ENCODE results near the gene GNS.
"Not testable (repeated sequence)": the region's sequence is repeated elsewhere in the genome, so short reads cannot be mapped to it uniquely, and the experiment has no call there.

GNS gene

DNA sequence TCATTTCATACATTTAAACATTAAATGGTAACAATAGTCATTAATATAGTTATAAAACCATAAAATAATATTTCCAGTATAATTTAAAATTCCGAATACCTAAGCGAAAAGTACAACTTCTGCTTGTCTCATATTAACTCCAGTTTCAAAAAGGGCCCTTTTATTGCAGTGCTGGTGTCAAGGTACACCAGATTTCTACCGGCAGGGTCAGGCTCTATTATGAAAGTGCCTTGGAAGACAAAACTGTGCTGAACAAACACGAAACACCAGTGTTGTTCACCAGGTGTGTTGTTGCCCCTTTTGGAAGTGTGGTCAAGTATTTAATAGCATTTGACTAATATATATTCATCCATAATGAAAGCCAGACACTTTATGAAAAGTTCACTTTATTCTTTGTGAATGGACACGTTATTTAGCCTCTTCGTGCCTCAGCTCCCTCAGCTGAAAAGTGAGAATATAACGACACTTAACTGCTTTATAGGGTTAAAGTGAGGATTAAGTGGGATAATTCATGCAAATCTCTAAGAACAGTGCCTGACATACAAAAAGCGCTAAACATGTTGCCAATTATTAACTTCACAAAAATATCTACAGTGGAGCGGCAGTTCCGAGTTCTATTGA, 20.3 kb upstream of the GNS start:
- no peak for DNase-seq

DNA sequence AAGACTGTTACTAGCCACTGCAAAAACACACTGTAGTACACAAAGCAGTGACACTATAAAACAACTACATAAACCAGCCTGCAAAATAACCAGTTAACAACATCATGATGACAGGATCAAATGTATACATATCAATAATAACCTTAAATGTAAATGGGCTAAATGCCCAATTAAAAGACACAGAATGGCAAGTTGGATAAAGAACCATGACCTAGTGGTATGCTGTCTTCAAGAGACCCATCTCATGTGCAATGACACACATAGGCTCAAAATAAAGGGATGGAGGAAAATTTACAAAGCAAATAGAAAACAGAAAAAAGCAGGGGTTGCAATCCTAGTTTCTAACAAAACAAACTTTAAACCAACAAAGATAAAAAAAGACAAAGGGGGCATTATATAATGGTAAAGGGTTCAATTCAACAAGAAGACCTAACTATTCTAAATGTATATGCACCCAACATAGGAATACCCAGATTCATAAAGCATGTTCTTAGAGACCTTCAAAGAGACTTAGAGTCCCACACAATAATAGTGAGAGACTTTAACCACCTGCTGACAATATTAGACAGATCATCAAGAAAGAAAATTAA, 16.0 kb upstream of the GNS start:
- not testable (repeated sequence) for DNase-seq

DNA sequence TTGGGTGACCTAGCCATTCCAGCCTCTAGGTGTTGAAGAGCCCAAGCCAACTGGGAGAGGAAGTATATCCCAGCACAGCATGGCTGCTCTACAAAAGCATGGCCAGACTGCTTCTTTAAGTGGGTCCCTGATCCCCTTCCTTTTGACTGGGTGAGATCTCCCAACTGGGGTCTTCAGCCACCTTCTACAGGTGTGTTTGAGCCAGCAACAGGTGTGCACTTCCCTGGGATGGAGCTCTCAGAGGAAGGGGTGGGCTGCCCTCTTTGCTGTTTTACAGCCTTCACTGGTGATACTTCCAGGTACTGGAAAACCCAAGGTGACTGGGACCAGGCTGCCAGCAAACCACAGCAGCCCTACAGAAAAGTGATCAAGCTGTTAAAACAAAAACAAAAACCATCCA, 14.2 kb upstream of the GNS start:
- DNase-seq = no peak

DNA sequence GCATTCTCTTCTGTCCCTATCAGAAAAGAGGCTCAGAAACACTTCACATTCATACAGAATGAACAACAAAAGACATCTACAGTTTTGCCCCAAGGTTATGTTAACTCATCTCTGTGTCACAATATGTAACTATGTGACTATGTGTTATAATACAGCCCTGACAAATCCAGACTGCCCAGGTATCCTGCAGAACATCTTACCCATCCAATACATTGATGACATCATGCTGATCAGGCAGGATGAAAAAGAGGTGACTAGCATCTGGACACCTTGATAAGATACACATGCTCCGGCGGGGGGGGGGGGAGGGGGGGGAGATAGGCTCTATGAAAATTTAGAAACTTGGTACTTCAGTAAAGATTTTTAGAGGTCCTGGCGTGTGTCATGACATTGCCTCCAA, 8.3 kb upstream of the GNS start:
- no peak for DNase-seq

DNA sequence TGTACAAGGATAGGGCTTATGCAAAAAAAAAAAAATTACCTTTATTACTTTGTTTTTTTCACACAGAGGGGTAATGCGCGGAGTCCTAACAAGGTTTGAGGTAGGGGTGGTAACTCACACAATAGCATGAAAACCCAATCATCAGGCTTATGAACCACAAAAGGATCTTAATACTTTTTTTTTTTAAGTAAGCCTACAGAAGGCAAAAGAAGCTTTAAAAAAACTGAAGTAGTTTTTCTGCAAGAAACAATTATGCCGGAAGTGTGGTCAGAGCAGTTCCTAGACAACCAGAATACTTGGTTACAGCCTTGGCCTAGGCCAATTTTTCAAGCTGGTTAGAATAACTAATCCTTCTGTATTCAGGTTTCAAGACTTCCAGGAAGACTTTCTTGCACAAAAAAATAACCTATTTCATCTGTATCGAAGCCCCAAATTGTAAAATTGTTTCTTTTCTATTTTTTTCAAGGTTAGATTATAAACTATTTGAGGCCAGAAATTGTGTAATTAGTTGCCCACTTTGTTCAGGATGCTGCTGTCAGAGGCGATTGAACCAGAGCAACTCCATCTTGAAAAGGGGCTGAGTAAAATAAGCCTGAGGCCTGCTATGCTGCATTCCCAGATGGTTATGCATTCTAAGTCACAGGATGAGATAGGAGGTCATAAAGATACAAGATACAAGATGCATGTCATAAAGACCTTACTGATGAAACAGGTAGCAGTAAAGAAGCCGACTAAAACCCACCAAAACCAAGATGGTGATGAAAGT, 1.8 kb upstream of the GNS start:
- DNase-seq = no peak

DNA sequence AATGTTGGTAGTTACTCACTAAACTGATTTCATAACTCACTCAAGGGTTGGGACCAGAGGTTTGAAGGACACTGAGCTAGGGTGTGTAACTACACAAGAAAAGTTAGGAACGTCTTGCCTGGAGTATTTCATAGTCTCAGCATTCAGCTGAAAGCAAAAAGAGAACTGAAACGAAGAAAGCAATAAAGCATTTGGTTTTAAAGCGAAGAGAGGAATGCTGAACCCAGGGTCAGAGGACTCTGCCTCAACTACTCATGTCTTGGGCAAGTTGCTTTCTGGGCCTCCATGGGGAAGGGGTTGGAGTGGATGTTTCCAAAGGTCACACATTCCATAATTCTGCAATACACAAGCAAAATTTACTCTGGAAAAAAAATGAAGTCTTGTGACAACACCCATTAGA, 1.4 kb downstream of the GNS start:
- DNase-seq = no peak

DNA sequence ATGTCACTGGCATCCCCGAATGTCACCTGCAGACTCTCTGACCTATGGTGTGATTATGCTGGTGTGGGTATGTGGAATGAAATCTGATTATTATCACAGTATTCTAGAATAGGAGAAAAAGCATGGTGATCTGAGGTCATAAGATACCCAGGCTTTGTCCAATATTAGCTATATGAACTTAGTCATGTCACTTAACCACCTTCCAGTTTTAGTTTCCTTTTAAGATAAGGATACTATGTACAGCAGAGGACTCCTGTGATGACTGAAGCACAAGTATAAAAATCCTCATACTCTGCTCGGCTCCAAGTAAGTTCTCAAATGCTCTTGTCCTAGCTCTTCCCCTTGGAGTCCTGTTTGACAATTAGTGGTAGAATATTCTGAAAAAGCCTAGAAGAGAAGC, 2.8 kb downstream of the GNS start:
- no peak for DNase-seq

DNA sequence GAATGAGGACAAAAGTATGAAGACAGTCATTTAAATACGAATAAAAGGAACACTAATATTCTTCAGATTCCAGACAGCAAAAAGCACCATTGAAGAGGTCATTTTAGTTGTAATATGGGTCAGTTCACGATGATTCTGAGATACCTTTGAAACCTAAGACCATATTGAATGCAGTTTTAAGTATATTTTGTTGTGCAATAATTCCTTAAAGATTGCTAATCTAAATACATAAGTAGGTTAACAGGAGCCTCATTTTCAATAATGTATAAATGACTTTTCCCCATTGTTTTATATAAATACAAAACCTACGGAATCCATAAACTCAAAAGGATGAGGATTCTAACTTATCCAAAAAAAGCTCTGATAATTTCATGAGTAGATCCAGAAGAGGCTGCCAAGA, 5.8 kb downstream of the GNS start:
- no peak for DNase-seq

DNA sequence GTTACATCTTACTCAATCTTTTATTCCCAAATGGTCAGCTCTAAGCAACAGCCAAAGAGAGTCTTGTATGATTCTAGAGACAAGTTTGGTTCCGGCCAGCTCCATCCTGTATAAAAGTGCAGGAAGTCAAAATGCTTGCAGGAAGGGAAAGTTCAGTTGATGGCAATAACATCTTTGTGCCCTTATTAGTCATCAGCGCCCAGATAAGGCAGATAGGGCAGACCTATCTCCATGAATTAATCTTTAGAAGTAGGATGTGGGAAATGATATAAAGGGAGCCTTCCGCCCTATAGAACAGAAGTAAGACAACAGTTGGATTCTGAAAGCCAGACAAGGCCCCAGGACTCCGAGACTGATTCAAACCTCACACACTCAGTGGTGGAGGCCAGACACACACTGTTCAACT, 6.4 kb downstream of the GNS start:
- DNase-seq = no peak

DNA sequence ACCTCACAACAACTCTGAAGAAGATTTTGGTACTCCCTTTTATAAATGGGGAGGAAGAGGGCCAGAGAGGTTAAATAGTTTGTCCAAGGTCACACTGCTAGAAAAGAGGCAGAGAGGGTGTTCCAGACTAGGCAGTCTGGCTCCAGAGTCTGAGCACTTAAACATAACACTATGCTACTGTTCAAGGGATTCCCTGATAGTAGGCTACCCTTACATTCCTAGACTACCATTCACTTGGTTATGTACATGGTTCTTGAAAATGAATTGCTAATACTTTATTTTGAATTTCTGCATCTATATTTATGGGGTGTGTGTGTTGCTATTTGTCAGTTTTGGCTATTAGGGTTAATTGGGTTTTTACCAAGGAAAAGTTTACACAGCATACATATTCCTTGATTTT, 7.2 kb downstream of the GNS start:
- no peak for DNase-seq

DNA sequence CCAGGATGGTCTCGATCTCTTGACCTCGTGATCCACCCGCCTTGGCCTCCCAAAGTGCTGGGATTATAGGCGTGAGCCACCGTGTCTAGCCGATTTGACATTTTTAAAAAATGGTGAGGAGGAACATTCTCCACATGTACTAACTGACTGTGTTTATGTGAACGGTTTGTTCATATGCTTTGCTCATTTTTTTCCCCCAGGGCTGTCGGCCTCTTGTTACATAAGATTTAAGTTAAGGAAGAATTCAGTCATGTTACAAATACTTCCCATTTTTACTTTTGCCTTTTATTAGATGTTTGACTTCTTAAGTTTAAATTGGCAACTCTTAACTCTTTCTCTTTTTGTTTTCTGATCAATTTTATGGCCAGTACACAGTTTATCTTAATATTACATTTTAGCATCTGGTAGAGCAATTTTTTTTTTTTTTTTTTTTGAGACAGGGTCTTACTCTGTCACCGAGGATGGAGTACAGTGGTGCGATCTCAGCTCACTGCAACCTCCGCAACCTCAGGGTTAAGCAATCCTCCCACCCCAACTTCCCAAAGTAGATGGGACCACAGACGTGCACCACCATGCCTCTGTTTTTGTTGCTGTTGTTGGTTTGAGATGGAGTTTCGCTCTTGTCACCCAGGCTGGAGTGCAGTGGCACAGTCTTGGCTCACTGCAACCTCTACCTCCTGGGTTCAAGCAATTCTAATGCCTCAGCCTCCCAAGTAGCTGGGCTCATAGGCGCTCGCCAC, 9.6 kb downstream of the GNS start:
- no peak for DNase-seq

DNA sequence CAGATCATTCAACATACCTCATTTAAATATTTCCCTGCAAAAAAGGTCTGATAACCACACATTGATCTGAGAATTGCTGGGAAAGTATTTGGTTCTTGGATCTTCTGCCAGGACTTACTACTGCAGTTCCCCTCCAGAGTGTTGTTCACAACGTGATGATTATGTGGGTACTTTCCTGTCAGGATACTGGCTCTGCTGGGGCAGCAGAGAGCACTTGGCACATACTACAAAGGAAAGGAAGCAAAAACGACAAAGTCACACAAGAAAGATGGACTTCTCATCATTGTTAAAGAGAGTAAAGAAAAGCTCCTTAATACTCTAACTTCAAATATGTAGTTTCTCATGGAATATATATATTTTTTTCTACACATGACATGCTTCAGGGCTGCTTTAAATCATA, 11.5 kb downstream of the GNS start:
- no peak for DNase-seq

DNA sequence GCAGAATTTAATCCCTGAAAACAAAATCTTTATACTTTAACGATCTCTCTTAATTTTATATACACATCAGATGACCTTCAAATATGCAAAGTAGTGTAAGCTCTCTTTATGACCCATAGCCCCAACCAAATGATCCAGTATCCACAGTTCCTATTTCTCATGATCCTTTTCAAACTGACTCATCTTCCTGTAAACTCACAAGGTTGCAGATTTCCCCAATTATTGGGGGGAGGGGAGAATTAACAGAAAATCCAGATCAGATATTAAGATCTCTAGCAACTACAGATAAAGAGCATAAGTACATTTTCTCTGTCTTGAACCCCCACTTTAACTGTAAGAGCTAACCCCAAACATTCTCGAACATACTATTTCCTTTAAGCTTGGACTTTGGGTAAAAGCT, 12.5 kb downstream of the GNS start:
- DNase-seq = no peak

DNA sequence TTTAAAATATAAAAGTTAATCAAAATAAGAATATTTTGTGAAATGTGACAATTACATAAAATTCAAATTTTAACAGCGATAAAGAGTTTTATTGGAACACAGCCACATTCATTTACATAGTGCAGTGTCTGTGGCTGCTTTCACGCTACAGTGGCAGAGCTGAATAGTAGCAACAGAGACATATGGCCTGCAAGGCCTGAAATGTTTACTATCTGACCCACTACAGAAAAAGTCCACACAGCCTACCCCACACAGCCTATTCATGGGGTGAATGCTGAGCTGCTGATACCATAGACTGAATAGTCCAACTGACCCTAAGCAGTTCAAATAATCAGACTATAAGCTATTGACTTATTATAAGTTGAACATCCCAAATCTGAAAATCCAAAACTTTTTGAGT, 13.2 kb downstream of the GNS start:
- DNase-seq = no peak

DNA sequence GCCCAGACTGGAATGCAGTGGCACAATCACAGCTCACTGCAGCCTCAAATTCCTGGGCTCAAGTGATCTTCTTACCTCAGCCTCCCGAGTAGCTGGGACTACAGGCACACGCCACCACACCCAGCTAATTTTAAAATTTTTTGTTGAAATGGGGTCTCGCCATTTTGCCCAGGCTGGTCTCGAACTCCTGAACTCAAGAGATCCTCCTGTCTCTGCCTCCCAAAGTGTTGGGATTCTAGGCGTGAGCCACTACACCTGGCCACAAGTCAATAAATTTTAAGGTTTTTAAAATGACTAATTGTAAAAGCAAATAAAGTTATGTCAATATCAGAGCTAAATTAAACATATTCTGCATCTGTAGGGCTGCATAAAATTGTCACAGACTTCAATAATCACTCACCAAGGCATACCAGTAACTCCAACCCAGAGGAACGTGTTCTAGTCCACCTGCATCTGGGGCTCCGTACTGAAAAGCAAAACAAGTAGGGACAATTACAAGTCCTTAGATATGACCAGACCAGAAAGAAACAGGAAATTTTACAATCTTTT, 13.9 kb downstream of the GNS start:
- no peak for DNase-seq

DNA sequence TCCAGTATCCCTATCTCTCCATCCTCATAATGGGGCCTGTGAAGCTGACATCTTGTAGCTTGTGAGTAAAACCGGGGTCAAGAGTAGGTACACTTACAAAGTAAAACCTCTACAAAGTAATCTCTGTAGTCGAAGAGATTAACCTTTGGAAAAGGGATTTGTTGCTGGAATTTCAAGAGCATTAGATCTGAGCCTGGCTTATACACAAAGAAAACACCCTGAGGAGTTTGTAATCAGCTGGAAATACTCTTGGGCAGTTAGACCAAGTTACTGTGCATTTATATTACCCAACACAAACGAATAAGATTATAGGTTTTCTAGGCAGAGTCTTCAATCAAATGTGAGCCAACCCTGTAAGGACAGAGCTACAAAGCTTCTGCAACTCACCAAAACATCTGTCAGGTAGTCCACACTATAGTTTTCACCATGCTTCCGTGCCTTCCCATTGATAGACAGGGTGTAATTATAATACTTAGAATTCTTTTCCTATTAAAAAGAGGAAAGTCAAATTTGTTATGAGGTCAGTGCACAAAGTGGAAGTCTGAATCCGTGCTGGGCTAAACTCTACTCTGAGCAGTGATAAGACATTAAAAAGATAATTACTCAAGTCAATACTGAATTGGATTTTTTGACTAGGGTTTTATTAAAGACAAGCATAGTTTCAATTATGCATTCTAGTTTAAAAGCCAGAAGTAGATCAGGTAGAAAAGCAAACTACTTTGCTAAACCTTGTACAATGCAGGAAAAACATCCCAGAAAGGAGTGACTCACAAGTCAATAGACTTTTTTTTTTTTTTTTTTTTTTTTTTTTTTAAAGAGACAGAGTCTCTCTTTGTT, 14.6 kb downstream of the GNS start:
- peak; percentile 25 for DNase-seq

DNA sequence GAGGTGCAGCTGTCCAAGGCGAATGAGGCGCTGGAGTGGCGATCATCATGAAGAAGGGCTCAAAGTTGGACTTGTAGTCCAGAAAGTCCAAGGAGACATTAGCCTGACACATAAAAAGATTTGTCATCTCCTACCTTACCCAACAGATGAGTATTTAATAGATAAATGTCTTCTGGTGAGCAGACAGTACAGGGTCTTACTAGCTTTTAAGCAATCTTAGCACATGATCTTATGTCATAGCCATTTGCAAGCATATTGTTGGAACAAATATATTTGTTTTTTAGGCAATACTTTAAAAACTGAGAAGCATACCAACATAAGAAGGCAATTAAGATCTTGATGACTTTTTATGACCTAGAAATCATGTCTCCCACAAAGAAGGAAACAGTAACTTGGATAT, 16.0 kb downstream of the GNS start:
- no peak for DNase-seq

DNA sequence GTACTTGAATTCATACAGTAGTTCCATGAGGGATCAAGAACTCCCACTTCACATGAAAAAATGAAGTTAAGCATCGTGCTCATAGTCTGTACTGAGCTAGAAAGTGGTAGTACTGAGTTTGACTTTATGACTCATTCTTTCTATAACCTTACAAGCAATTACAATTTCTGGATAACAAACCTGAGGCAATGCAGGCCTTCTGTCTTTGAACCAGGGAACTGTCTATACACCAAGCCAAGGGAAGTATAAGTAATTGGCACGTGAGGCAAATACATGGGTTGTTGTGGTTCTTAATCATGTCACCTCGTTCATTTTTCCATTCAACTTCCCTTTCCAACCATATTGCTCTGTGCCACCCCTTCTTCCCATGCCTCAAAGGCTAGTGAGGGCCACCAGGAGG, 16.8 kb downstream of the GNS start:
- DNase-seq = no peak

DNA sequence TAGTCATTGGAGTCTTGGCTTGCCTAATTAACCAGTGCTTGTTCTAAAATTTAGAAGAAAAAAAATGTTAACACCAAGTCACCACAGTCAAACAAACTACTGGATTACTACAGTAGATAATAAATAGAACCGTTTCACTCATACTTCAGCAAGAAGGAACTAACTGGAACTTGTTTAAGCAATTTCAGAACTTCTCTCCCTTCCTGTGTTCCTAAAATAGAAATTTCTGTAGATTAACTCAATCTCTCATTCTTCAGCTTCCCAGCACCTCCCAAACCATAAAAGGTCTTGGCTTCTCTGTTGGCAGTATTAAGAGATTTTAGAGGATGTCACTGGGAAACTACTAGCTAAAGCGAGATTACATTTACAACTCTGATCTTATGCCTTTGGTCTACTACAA, 18.6 kb downstream of the GNS start:
- DNase-seq = no peak

DNA sequence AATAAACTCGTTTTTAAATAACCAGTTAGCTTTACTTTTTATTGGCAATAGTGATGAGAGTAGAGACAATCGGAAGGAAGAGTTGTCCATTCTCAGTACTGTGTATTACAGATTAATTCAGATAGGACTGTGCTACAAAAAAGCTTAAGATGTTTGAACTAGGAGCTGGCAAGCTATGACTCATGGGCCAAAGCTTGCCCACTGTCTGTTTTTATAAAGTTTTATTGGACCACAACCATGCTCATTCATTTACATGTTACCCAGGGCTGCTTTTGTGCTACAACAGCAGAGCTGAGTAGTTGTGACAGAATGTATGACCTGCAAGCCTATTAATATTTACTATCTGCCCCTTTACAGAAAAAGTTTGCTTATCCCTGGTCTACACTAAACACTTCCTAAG, 19.4 kb downstream of the GNS start:
- no peak for DNase-seq

DNA sequence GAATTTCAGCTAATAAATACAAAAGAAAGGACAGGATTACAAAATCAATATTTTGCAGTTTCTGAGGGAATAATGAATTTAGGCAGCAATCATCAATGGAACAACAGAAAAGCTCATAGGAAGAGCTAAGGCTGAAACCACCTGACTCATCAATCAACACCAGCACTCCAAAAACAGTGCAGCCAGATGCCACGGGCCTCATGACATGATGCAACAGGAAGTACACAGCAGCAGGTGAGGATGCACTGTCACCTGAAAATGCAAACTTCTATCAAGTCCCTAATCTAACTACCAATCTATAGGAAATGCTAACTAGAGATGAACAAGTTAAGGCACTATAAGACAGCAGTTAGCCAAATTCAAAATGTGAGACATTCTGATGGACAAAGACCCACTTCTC, 21.7 kb downstream of the GNS start:
- DNase-seq = peak; percentile 12

DNA sequence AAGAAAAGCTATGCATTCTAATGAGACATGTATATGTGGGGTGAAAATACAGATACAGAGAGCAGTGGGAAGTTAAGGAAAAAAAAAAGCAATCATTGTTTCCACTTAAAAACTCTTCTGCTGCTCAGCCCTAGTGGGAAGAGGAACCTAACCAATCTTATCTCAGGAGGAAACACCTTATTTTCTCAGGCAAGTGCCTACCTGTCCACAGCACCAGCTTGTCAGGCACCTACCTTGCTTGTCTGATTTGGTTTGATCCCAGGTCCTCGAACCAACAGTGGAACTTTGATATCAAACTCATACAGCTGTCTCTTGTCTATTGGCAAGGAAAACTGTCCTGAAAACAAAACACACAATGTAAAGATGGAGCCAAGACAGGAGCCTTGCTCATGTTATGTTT, 22.4 kb downstream of the GNS start:
- DNase-seq = no peak

DNA sequence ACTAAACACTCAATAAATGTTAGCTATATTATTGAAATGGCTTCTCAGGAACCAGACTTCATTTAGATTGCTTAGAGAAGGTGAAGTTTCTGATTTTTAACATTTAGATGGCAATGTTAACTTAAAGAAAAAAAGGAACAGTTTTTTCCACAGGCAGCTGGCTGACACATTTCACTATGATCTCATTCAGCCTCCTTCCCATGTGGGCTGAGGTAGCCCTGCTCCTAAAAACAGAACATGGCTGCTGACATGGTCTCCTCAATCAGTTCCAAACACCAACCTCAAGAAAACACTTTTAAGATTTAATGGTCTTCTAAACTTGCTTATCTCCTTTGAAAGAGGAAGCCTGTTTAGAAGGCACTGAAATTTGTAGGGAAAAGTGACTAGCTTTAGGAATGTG, 23.8 kb downstream of the GNS start:
- DNase-seq = no peak
